ENCODE results near the gene SRC. TPM values are rescaled to one million over a fixed set of nuclear protein-coding genes. Genes with fewer than 3 reads are reported as not detected.

SRC gene
- total RNA-seq, 1 donor from 2014 or later = 49.7 TPM

DNA sequence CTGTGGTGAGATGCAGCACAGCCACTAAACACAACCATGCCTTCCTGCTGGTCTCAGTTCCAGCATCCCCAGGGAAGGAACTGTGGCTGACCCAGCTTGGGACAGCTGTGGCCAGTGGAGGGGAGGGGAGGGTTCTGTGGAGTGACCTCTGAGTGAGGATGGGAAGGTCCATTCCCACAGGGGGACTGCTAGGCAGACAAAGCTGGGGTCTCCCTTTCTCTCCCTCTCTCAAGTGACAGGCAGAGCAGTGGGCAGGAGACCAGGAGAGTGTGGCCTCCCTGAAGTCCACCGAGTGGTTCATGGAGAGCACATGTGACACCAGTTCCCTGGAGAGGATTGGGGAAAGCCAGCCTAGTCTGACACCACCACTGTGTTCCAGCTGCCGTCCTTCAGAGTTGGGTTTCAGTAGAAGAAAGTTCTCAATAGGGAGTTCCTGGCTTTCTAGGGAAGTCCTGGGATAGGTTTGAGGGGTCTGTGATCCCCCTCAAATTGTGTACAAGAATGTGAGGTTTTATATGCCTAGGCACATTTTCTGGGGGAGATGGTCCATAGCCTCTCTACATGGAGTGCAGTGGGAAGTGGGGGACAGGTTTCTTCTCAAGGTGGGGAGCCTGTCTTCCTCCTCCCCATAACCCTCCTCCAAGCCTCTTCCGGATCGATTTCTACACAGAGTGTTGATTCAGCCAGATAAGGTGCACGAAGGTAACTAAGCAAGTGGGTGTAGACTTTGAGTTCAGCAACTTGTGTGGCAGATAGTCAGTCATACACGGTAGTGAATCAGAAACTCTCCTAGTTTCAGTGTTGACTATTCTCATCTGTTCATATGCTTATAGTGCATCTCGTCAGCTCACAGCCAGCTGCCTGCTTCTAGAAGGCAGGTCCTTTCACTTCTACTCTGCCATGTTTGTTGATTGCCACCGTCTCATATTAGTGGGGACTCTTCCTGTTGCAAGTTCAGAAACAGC lies 37.6 kb upstream of the SRC start:
- H3K27me3 ChIP-seq (ENCODE audit: control insufficient read depth, insufficient read depth, low read length) = no peaks in the 10 kb centered on the region
- DNase-seq (ENCODE audit: low read depth) = no peak
- no peaks in the 10 kb centered on the region for H3K36me3 ChIP-seq (ENCODE audit: control insufficient read depth, insufficient read depth, low read length)
- no peak overlapping the region for H3K4me3 ChIP-seq (ENCODE audit: low read depth, low read length)
- TF ChIP-seq, protein P1, sequence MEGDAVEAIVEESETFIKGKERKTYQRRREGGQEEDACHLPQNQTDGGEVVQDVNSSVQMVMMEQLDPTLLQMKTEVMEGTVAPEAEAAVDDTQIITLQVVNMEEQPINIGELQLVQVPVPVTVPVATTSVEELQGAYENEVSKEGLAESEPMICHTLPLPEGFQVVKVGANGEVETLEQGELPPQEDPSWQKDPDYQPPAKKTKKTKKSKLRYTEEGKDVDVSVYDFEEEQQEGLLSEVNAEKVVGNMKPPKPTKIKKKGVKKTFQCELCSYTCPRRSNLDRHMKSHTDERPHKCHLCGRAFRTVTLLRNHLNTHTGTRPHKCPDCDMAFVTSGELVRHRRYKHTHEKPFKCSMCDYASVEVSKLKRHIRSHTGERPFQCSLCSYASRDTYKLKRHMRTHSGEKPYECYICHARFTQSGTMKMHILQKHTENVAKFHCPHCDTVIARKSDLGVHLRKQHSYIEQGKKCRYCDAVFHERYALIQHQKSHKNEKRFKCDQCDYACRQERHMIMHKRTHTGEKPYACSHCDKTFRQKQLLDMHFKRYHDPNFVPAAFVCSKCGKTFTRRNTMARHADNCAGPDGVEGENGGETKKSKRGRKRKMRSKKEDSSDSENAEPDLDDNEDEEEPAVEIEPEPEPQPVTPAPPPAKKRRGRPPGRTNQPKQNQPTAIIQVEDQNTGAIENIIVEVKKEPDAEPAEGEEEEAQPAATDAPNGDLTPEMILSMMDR (IDR thresholded peaks at IDR 0.05; ENCODE audit: insufficient read depth, low read length, poor library complexity, severe bottlenecking) = no peak

DNA sequence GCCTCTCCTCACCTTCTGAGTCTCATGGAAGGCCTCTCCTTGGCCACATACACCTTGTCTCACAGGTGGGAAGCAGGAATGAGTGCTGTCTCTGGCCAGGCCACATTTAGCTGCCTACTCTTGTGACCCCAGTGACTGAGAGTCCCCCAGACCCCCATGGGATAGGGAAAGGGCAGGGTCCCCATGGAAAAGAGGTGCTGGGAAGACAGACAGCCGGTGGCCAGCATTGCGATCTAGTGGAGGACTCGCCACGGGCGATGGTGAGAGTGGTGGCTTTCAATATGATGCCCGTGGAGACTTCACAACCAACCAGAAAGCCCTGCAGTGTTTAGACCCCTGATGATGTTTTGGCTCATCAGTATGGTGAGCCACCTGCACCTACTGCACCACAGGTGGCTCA lies 36.6 kb upstream of the SRC start:
- TF ChIP-seq, protein P1 (IDR thresholded peaks at IDR 0.05; ENCODE audit: insufficient read depth, low read length, poor library complexity, severe bottlenecking) = no peak
- no peak for DNase-seq (ENCODE audit: low read depth)
- H3K36me3 ChIP-seq (ENCODE audit: control insufficient read depth, insufficient read depth, low read length) = no peaks in the 10 kb centered on the region
- H3K4me3 ChIP-seq (ENCODE audit: low read depth, low read length) = no peak overlapping the region
- no peaks in the 10 kb centered on the region for H3K27me3 ChIP-seq (ENCODE audit: control insufficient read depth, insufficient read depth, low read length)

DNA sequence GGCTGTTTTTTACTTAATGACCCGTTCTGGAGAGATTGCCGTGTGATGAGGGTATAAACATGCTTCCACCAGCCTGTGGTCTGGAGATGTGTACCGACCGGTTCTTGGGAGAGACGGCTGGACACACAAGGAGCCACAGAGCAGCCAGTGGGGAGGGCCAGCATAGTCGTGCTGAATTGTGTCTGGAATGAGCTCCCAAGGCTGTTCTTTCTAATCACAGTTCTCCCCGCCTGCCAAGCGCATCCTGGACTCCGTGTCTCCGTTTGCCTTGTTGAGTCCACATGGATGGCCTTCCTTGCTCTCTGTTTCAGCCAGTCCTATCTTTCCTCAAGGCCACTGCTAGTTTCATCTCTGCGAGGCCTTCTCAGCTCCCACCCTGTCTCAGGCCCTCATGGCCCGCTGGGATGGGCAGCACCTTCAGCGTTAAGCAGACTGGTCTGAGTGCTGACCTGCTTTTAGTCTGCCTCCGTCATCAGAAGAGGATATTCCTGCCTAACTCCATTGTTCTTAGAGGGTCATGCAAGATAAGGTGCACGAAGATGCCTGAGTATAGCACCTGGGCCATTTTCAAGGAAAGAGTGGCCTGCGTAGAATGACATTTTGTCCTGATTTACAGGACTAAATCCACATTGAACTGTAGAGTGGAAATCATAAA lies 35.9 kb upstream of the SRC start:
- Histone ChIP-seq H3K4me3 (ENCODE audit: low read depth, low read length) (no peak overlapping the region), H3K27me3 (ENCODE audit: control insufficient read depth, insufficient read depth, low read length) (no peaks in the 10 kb centered on the region), H3K36me3 (ENCODE audit: control insufficient read depth, insufficient read depth, low read length) (no peaks in the 10 kb centered on the region)
- no peak for DNase-seq (ENCODE audit: low read depth)
- TF ChIP-seq, protein P1 (IDR thresholded peaks at IDR 0.05; ENCODE audit: insufficient read depth, low read length, poor library complexity, severe bottlenecking) = no peak

DNA sequence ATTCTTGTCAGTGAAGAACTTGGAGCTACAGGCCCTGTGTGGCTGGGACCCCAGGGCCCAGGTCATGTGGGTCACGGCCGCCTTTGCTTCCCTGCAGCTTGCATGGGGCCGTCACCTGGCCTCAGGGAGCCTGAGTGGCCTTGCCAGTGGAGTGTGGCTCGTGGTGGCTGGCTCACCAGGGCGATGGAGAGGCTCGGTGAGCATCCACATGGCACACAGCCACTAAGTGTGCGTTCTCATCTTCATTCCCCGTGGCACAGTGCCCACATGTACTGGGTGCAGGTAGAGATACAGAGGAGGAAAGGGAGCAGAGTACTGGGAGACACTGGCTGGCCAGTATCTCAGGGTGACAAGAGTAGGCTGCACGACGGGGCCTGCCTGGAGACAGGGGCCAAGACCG lies 35.0 kb upstream of the SRC start:
- DNase-seq (ENCODE audit: low read depth) = no peak
- H3K36me3 ChIP-seq (ENCODE audit: control insufficient read depth, insufficient read depth, low read length) = no peaks in the 10 kb centered on the region

DNA sequence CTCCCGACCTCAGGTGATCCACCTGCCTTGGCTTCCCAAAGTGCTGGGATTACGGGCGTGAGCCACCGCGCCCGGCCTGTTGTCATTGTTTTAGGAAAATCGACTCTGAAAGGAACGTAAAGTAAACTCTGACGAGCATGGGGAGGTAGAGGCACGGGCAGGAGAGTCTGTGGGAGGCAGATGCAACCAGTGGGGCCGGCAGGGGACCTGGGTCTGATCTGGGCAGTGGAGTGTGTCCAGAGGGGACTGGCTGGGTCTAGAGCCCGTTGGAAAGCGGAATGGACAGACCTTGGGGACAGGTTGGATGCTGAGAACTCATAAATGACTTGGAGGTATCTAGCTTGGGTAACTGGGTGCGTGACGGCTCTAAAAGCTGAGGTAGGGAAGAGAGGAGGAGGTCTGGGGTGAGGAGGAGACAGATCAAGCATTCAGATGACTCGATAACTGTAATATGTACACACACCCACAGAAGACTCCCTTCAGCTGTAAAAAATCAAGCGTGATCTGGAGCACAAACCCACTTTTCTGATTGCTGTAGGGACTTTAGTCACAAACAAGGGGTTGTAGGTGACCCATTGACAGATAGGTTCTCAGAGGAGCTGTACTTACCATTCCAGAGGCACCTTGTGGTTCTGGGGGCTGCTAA lies 34.1 kb upstream of the SRC start:
- DNase-seq (ENCODE audit: low read depth) = no peak
- TF ChIP-seq, protein P1 (IDR thresholded peaks at IDR 0.05; ENCODE audit: insufficient read depth, low read length, poor library complexity, severe bottlenecking) = no peak
- Histone ChIP-seq H3K36me3 (ENCODE audit: control insufficient read depth, insufficient read depth, low read length) (no peaks in the 10 kb centered on the region), H3K4me3 (ENCODE audit: low read depth, low read length) (no peak overlapping the region), H3K27me3 (ENCODE audit: control insufficient read depth, insufficient read depth, low read length) (no peaks in the 10 kb centered on the region)

More for the DNA sequence above, 35.0 kb upstream of the SRC start:
- TF ChIP-seq, protein P1 (IDR thresholded peaks at IDR 0.05; ENCODE audit: insufficient read depth, low read length, poor library complexity, severe bottlenecking) = no peak
- Histone ChIP-seq H3K27me3 (ENCODE audit: control insufficient read depth, insufficient read depth, low read length) (no peaks in the 10 kb centered on the region), H3K4me3 (ENCODE audit: low read depth, low read length) (no peak overlapping the region)

Measured in kidney epithelial cell (primary cell).